Measurements from ENCODE around the gene MMP3. TPM values are rescaled to one million over a fixed set of nuclear protein-coding genes. Genes with fewer than 3 reads are reported as not detected.

The MMP3 gene
- total and polyA plus RNA-seq, 2 experiments from 2014 or later = 0.93 to 0.97 TPM

DNA sequence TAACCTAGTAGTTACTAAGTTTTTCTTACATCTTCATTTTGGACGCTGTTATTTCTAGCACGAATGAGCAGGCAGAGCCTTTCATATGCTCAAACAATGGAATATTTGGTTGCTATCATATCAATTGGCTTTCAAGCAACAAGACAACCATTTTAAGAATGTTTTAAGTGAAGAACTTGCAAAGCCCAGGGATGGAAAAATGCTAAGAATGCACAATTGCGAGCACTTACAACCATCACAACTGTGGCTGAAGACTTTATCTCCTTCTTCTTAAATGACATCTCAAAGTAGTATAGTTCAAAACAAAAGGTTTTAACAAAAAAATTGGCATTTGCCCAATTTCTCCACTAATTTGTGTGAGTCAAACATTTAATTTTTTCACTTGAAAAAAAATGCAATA lies 37.1 kb downstream of the MMP3 start:
- H3K9me2 ChIP-seq (replicated peaks; ENCODE audit: insufficient read depth) = no peaks in the 10 kb centered on the region
- TF ChIP-seq EZH2phosphoT487 (IDR thresholded peaks at IDR 0.05; ENCODE audit: low read depth, severe bottlenecking, unreplicated experiment) (no peak), EZH2 (IDR thresholded peaks at IDR 0.05; ENCODE audit: borderline replicate concordance) (no peak)
- TF ChIP-seq, protein P1, sequence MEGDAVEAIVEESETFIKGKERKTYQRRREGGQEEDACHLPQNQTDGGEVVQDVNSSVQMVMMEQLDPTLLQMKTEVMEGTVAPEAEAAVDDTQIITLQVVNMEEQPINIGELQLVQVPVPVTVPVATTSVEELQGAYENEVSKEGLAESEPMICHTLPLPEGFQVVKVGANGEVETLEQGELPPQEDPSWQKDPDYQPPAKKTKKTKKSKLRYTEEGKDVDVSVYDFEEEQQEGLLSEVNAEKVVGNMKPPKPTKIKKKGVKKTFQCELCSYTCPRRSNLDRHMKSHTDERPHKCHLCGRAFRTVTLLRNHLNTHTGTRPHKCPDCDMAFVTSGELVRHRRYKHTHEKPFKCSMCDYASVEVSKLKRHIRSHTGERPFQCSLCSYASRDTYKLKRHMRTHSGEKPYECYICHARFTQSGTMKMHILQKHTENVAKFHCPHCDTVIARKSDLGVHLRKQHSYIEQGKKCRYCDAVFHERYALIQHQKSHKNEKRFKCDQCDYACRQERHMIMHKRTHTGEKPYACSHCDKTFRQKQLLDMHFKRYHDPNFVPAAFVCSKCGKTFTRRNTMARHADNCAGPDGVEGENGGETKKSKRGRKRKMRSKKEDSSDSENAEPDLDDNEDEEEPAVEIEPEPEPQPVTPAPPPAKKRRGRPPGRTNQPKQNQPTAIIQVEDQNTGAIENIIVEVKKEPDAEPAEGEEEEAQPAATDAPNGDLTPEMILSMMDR (IDR thresholded peaks at IDR 0.05; ENCODE audit: poor library complexity) = no peak
- WGBS (ENCODE audit: low lambda C conversion rate, missing lambda C conversion rate) = 56% methylated on average over 3 of the region's 3 CpGs

DNA sequence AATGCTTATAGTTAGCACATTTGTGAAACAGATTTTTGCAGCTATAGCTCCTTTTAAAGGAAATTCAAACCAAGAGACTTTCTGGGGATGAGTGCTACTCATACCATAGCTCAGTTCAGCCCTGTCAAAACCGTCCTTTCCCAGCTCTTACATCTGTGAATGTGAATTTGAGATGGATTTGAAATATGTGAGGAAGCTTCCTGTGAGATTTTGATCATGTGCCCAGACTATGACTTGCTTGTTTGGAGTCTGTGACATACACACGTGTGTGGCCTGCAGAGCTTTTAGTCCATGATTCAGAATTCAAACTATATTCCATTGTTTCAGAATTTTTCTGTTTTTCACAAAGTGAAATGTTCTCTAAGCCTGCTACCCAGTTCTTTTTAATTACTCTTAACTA lies 41.1 kb downstream of the MMP3 start:
- Histone ChIP-seq H4K20me1 (ENCODE audit: insufficient read depth, poor library complexity, severe bottlenecking) (no peaks in the 10 kb centered on the region), H3K27ac (no peak overlapping the region), H3K9me2 (replicated peaks; ENCODE audit: insufficient read depth) (no peaks in the 10 kb centered on the region), H3K4me2 (no peak overlapping the region), H3K79me2 (no peaks in the 10 kb centered on the region), H3K27me3 (no peaks in the 10 kb centered on the region), H3K36me3 (replicated peaks; ENCODE audit: insufficient read depth, low read depth) (no peaks in the 10 kb centered on the region), H3K4me1 (ENCODE audit: insufficient read depth) (no peaks in the 10 kb centered on the region), H3K9me3 (ENCODE audit: low read depth) (no peaks in the 10 kb centered on the region), H2AFZ (no peak overlapping the region), H3K4me3 (no peak overlapping the region)
- no peak for DNase-seq (ENCODE audit: low spot score)
- 72% methylated on average over 2 of the region's 2 CpGs for WGBS (ENCODE audit: low lambda C conversion rate, missing lambda C conversion rate)
- TF ChIP-seq, protein P1 (IDR thresholded peaks at IDR 0.05; ENCODE audit: poor library complexity) = no peak
- no peak for TF ChIP-seq EZH2 (IDR thresholded peaks at IDR 0.05; ENCODE audit: borderline replicate concordance)
- no peak for TF ChIP-seq EZH2phosphoT487 (IDR thresholded peaks at IDR 0.05; ENCODE audit: low read depth, severe bottlenecking, unreplicated experiment)

More for the DNA sequence above, 37.1 kb downstream of the MMP3 start:
- Histone ChIP-seq H3K4me1 (ENCODE audit: insufficient read depth) (no peaks in the 10 kb centered on the region), H2AFZ (no peak overlapping the region), H3K4me2 (no peak overlapping the region), H3K27ac (no peak overlapping the region), H3K79me2 (no peaks in the 10 kb centered on the region), H4K20me1 (ENCODE audit: insufficient read depth, poor library complexity, severe bottlenecking) (no peaks in the 10 kb centered on the region), H3K27me3 (no peaks in the 10 kb centered on the region), H3K4me3 (no peak overlapping the region), H3K36me3 (replicated peaks; ENCODE audit: insufficient read depth, low read depth) (no peaks in the 10 kb centered on the region), H3K9me3 (ENCODE audit: low read depth) (no peaks in the 10 kb centered on the region)
- DNase-seq (ENCODE audit: low spot score) = no peak

DNA sequence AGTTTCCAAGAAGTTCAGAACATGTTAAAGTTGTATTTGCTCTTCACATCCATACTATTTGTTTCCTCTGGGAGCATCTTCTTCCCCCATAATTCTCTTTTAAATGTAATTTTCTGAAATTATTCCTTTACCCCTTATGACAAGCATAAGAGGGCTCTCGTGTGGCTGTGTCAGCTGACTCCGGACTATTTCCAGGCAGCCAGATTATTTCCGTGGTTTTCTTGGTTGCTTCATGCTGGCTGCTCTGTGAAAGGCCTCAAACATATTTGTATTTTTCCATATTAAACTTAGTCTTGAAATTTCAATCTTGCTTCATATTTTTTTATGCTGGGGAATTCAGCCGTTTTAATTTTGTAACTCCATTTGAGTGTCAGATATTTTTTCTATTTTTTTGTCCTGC lies 42.6 kb downstream of the MMP3 start:
- Histone ChIP-seq H4K20me1 (ENCODE audit: insufficient read depth, poor library complexity, severe bottlenecking) (no peaks in the 10 kb centered on the region), H3K9me2 (replicated peaks; ENCODE audit: insufficient read depth) (no peaks in the 10 kb centered on the region), H3K4me3 (no peak overlapping the region), H2AFZ (no peak overlapping the region), H3K27me3 (no peaks in the 10 kb centered on the region), H3K36me3 (replicated peaks; ENCODE audit: insufficient read depth, low read depth) (no peaks in the 10 kb centered on the region), H3K27ac (no peak overlapping the region), H3K4me2 (no peak overlapping the region), H3K9me3 (ENCODE audit: low read depth) (no peaks in the 10 kb centered on the region), H3K79me2 (no peaks in the 10 kb centered on the region), H3K4me1 (ENCODE audit: insufficient read depth) (no peaks in the 10 kb centered on the region)
- TF ChIP-seq, protein P1 (IDR thresholded peaks at IDR 0.05; ENCODE audit: poor library complexity) = no peak
- TF ChIP-seq EZH2phosphoT487 (IDR thresholded peaks at IDR 0.05; ENCODE audit: low read depth, severe bottlenecking, unreplicated experiment) (no peak), EZH2 (IDR thresholded peaks at IDR 0.05; ENCODE audit: borderline replicate concordance) (no peak)
- WGBS (ENCODE audit: low lambda C conversion rate, missing lambda C conversion rate) = 81% methylated on average over 4 of the region's 4 CpGs
- DNase-seq (ENCODE audit: low spot score) = no peak

Measured in hepatocyte (in vitro differentiated cells).